GM23338 (cell line): Measurements from ENCODE around the gene LRRFIP2. TPM values are rescaled to one million over a fixed set of nuclear protein-coding genes. Genes with fewer than 3 reads are reported as not detected.

Experiments
- ATAC-seq: fragments of 200-7000 bp; cut with Tn5 transposase; 3 replicates; pipeline ENCODE4 v1.9.1; 2020
- DNase-seq: peaks from one replicate; pipeline ENCODE4 v3.0.0-alpha.2; 2015; ENCODE audit warnings: low spot score
- H2AFZ ChIP-seq: fragments of 200-600 bp; sonication (generic); 2 replicates; pipeline ENCODE4 v1.8.0; 2016; ENCODE audit warnings: antibody characterized with exemption, mild to moderate bottlenecking, moderate library complexity
- H3F3A ChIP-seq: fragments of 200-600 bp; sonication (generic); replicated peaks from 2 replicates; pipeline ENCODE4 v1.8.0; 2017; ENCODE audit warnings: antibody characterized with exemption, mixed run types, low read depth
- H3K27ac ChIP-seq: fragments of 200-600 bp; sonication (generic); 2 replicates; pipeline ENCODE4 v1.6.1; 2016; ENCODE audit warnings: low read depth
- H3K27me3 ChIP-seq: fragments of 200-600 bp; sonication (generic); 2 replicates; pipeline ENCODE4 v1.8.0; 2016; ENCODE audit warnings: mild to moderate bottlenecking, mixed run types, moderate library complexity; ENCODE audit not compliant: insufficient read depth
- H3K36me3 ChIP-seq: fragments of 200-600 bp; sonication (generic); 2 replicates; pipeline ENCODE4 v1.8.0; 2016; ENCODE audit warnings: mild to moderate bottlenecking; ENCODE audit not compliant: insufficient read depth
- H3K4me1 ChIP-seq: fragments of 200-600 bp; sonication (generic); 2 replicates; pipeline ENCODE4 v1.8.0; 2016; ENCODE audit warnings: mild to moderate bottlenecking, moderate library complexity; ENCODE audit not compliant: insufficient read depth
- H3K4me2 ChIP-seq: fragments of 200-600 bp; sonication (generic); 2 replicates; pipeline ENCODE4 v1.7.1; 2017; ENCODE audit warnings: mixed run types
- H3K4me3 ChIP-seq: fragments of 200-600 bp; sonication (generic); 2 replicates; pipeline ENCODE4 v1.6.1; 2016; ENCODE audit warnings: mixed run types
- H3K79me2 ChIP-seq: fragments of 200-600 bp; sonication (generic); replicated peaks from 2 replicates; pipeline ENCODE4 v1.8.0; 2017; ENCODE audit warnings: mild to moderate bottlenecking; ENCODE audit not compliant: insufficient read depth
- H3K9me2 ChIP-seq: fragments of 200-600 bp; sonication (generic); 2 replicates; pipeline ENCODE4 v1.8.0; 2017; ENCODE audit not compliant: insufficient read depth
- H4K20me1 ChIP-seq: fragments of 200-600 bp; sonication (generic); replicated peaks from 2 replicates; pipeline ENCODE4 v1.8.0; 2017; ENCODE audit warnings: mild to moderate bottlenecking; ENCODE audit not compliant: insufficient read depth
- H3K27ac Mint-ChIP-seq: 2 replicates; pipeline ENCODE4 v1.8.0; 2020; ENCODE audit warnings: inconsistent platforms, mild to moderate bottlenecking, moderate library complexity, mixed read lengths
- H3K27me3 Mint-ChIP-seq: 3 replicates; pipeline ENCODE4 v1.8.0; 2022; ENCODE audit warnings: low read depth, mild to moderate bottlenecking, moderate library complexity, mixed read lengths, inconsistent platforms; ENCODE audit not compliant: insufficient read depth, poor library complexity
- H3K36me3 Mint-ChIP-seq: 3 replicates; pipeline ENCODE4 v1.8.0; 2021; ENCODE audit warnings: low read depth, mild to moderate bottlenecking, inconsistent platforms, moderate library complexity, mixed read lengths
- H3K4me1 Mint-ChIP-seq: 3 replicates; pipeline ENCODE4 v1.8.0; 2020; ENCODE audit warnings: mild to moderate bottlenecking, inconsistent platforms, mixed read lengths
- H3K4me3 Mint-ChIP-seq: 3 replicates; pipeline ENCODE4 v1.8.0; 2021; ENCODE audit warnings: moderate library complexity, mild to moderate bottlenecking, inconsistent platforms, mixed read lengths
- H3K9me3 Mint-ChIP-seq: 3 replicates; pipeline ENCODE4 v1.8.0; 2020; ENCODE audit warnings: moderate library complexity, mild to moderate bottlenecking, inconsistent platforms, mixed read lengths
- CREB1 ChIP-seq: fragments of 250-450 bp; sonication (Bioruptor Pico); IDR thresholded peaks from 2 replicates; pipeline ENCODE4 v1.5.0; 2020; ENCODE audit warnings: low read depth, mild to moderate bottlenecking, moderate library complexity
- EZH2 ChIP-seq: fragments of 200-600 bp; sonication (generic); IDR thresholded peaks from one replicate; pipeline ENCODE4 v1.8.0; 2017; ENCODE audit warnings: antibody characterized with exemption, mild to moderate bottlenecking, low read depth; ENCODE audit not compliant: unreplicated experiment
- EZH2phosphoT487 ChIP-seq: fragments of 200-600 bp; sonication (generic); IDR thresholded peaks from one replicate; pipeline ENCODE4 v1.8.1; 2018; ENCODE audit warnings: antibody characterized with exemption; ENCODE audit not compliant: unreplicated experiment
- JUNB ChIP-seq: IDR thresholded peaks from one replicate; pipeline ENCODE4 v1.6.1; 2016; ENCODE audit warnings: antibody characterized with exemption; ENCODE audit not compliant: unreplicated experiment
- NANOG ChIP-seq: IDR thresholded peaks from 2 replicates; pipeline ENCODE4 v1.6.1; 2016; ENCODE audit warnings: antibody characterized with exemption, borderline replicate concordance
- POLR2AphosphoS5 ChIP-seq: IDR thresholded peaks from 2 replicates; pipeline ENCODE4 v1.6.1; 2016; ENCODE audit warnings: antibody characterized with exemption, low read depth
- STAT1 ChIP-seq: IDR thresholded peaks from one replicate; pipeline ENCODE4 v1.6.1; 2016; ENCODE audit warnings: antibody characterized with exemption; ENCODE audit not compliant: unreplicated experiment
- ZNF114 ChIP-seq: fragments of 250-450 bp; sonication (Bioruptor Pico); IDR thresholded peaks from 2 replicates; pipeline ENCODE4 v1.5.0; 2020; ENCODE audit warnings: mild to moderate bottlenecking, moderate library complexity
- ZNF331 ChIP-seq: fragments of 250-450 bp; sonication (Bioruptor Pico); IDR thresholded peaks from 2 replicates; pipeline ENCODE4 v1.5.0; 2020; ENCODE audit warnings: low read depth, mild to moderate bottlenecking, moderate library complexity
- polyA plus RNA-seq: library from polyadenylated mRNA; unstranded; fragments of >200 nt; fragmentation: Nextera tagmentation; extraction: Ambion mirVana; gene quantifications from 2 replicates; pipeline ENCODE4 v1.2.1, GENCODE V29; 2016
- total RNA-seq: library from RNA; depleted of rRNA; stranded (reverse); fragments of >200 nt; shearing (Covaris generic); gene quantifications from 2 replicates; pipeline ENCODE4 v1.2.3, GENCODE V29; 2014
- TF ChIP-seq, protein P1 (sequence below), 2 experiments: fragments of 200-600 bp in 1 of 2; sonication (generic) in 1 of 2; conservative IDR thresholded peaks; 2 replicates each; pipeline versions ENCODE4 v1.5.1 to v1.6.1; 2016 to 2017; ENCODE audit warnings: antibody characterized with exemption in 2 of 2, low read depth in 2 of 2, mild to moderate bottlenecking in 2 of 2, moderate library complexity in 1 of 2
- TF ChIP-seq, protein P2 (sequence below): IDR thresholded peaks from one replicate; pipeline ENCODE4 v1.6.1; 2018; ENCODE audit warnings: antibody characterized with exemption; ENCODE audit not compliant: unreplicated experiment
- TF ChIP-seq, protein P3 (sequence below): IDR thresholded peaks from 2 replicates; pipeline ENCODE4 v1.6.1; 2016; ENCODE audit warnings: antibody characterized with exemption
- TF ChIP-seq, protein P4 (sequence below): fragments of 250-450 bp; sonication (Bioruptor Pico); IDR thresholded peaks from 2 replicates; pipeline ENCODE4 v1.5.0; 2020; ENCODE audit warnings: mild to moderate bottlenecking, moderate library complexity

The LRRFIP2 gene
- total and polyA plus RNA-seq, 2 experiments from 2014 or later: 20.3 to 29.0 TPM

DNA sequence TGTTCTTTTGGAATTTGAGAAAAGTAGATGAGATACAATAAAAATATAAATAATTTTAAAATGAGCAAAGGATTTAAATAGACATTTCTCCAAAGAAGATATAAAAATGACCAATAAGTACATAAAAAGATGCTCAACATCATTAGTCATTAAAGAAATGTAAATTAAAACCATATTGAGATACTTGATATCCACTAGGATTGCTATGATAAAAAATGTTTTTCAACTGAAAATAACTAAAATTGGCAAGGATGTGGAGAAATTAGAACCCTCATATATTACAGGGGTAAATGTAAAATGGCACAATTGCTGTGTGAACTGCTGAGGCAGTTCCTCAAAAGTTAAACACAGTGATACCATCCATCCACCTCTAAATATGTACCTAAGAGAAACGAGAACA lies 38.8 kb downstream of the LRRFIP2 start:
- H3K9me2 ChIP-seq: no peaks in the 10 kb centered on the region
- H3K4me2 ChIP-seq: no peak overlapping the region
- Mint-ChIP-seq H3K27me3 (no peaks in the 10 kb centered on the region), H3K36me3 (no peaks in the 10 kb centered on the region), H3K4me1 (peaks cover 10% of the 10 kb centered on the region; the same call in 2 of the 3 replicates), H3K9me3 (no peaks in the 10 kb centered on the region), H3K27ac (no peak overlapping the region), H3K4me3 (no peak overlapping the region)
- no peak overlapping the region for H3K27ac ChIP-seq
- TF ChIP-seq, protein P1, sequence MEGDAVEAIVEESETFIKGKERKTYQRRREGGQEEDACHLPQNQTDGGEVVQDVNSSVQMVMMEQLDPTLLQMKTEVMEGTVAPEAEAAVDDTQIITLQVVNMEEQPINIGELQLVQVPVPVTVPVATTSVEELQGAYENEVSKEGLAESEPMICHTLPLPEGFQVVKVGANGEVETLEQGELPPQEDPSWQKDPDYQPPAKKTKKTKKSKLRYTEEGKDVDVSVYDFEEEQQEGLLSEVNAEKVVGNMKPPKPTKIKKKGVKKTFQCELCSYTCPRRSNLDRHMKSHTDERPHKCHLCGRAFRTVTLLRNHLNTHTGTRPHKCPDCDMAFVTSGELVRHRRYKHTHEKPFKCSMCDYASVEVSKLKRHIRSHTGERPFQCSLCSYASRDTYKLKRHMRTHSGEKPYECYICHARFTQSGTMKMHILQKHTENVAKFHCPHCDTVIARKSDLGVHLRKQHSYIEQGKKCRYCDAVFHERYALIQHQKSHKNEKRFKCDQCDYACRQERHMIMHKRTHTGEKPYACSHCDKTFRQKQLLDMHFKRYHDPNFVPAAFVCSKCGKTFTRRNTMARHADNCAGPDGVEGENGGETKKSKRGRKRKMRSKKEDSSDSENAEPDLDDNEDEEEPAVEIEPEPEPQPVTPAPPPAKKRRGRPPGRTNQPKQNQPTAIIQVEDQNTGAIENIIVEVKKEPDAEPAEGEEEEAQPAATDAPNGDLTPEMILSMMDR (conservative IDR thresholded peaks at IDR 0.05; ENCODE audit: low read depth in 2 of 2): no peak
- TF ChIP-seq, protein P2, sequence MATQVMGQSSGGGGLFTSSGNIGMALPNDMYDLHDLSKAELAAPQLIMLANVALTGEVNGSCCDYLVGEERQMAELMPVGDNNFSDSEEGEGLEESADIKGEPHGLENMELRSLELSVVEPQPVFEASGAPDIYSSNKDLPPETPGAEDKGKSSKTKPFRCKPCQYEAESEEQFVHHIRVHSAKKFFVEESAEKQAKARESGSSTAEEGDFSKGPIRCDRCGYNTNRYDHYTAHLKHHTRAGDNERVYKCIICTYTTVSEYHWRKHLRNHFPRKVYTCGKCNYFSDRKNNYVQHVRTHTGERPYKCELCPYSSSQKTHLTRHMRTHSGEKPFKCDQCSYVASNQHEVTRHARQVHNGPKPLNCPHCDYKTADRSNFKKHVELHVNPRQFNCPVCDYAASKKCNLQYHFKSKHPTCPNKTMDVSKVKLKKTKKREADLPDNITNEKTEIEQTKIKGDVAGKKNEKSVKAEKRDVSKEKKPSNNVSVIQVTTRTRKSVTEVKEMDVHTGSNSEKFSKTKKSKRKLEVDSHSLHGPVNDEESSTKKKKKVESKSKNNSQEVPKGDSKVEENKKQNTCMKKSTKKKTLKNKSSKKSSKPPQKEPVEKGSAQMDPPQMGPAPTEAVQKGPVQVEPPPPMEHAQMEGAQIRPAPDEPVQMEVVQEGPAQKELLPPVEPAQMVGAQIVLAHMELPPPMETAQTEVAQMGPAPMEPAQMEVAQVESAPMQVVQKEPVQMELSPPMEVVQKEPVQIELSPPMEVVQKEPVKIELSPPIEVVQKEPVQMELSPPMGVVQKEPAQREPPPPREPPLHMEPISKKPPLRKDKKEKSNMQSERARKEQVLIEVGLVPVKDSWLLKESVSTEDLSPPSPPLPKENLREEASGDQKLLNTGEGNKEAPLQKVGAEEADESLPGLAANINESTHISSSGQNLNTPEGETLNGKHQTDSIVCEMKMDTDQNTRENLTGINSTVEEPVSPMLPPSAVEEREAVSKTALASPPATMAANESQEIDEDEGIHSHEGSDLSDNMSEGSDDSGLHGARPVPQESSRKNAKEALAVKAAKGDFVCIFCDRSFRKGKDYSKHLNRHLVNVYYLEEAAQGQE: no peak
- TF ChIP-seq, protein P3, sequence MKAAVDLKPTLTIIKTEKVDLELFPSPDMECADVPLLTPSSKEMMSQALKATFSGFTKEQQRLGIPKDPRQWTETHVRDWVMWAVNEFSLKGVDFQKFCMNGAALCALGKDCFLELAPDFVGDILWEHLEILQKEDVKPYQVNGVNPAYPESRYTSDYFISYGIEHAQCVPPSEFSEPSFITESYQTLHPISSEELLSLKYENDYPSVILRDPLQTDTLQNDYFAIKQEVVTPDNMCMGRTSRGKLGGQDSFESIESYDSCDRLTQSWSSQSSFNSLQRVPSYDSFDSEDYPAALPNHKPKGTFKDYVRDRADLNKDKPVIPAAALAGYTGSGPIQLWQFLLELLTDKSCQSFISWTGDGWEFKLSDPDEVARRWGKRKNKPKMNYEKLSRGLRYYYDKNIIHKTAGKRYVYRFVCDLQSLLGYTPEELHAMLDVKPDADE: no peak
- TF ChIP-seq, protein P4, sequence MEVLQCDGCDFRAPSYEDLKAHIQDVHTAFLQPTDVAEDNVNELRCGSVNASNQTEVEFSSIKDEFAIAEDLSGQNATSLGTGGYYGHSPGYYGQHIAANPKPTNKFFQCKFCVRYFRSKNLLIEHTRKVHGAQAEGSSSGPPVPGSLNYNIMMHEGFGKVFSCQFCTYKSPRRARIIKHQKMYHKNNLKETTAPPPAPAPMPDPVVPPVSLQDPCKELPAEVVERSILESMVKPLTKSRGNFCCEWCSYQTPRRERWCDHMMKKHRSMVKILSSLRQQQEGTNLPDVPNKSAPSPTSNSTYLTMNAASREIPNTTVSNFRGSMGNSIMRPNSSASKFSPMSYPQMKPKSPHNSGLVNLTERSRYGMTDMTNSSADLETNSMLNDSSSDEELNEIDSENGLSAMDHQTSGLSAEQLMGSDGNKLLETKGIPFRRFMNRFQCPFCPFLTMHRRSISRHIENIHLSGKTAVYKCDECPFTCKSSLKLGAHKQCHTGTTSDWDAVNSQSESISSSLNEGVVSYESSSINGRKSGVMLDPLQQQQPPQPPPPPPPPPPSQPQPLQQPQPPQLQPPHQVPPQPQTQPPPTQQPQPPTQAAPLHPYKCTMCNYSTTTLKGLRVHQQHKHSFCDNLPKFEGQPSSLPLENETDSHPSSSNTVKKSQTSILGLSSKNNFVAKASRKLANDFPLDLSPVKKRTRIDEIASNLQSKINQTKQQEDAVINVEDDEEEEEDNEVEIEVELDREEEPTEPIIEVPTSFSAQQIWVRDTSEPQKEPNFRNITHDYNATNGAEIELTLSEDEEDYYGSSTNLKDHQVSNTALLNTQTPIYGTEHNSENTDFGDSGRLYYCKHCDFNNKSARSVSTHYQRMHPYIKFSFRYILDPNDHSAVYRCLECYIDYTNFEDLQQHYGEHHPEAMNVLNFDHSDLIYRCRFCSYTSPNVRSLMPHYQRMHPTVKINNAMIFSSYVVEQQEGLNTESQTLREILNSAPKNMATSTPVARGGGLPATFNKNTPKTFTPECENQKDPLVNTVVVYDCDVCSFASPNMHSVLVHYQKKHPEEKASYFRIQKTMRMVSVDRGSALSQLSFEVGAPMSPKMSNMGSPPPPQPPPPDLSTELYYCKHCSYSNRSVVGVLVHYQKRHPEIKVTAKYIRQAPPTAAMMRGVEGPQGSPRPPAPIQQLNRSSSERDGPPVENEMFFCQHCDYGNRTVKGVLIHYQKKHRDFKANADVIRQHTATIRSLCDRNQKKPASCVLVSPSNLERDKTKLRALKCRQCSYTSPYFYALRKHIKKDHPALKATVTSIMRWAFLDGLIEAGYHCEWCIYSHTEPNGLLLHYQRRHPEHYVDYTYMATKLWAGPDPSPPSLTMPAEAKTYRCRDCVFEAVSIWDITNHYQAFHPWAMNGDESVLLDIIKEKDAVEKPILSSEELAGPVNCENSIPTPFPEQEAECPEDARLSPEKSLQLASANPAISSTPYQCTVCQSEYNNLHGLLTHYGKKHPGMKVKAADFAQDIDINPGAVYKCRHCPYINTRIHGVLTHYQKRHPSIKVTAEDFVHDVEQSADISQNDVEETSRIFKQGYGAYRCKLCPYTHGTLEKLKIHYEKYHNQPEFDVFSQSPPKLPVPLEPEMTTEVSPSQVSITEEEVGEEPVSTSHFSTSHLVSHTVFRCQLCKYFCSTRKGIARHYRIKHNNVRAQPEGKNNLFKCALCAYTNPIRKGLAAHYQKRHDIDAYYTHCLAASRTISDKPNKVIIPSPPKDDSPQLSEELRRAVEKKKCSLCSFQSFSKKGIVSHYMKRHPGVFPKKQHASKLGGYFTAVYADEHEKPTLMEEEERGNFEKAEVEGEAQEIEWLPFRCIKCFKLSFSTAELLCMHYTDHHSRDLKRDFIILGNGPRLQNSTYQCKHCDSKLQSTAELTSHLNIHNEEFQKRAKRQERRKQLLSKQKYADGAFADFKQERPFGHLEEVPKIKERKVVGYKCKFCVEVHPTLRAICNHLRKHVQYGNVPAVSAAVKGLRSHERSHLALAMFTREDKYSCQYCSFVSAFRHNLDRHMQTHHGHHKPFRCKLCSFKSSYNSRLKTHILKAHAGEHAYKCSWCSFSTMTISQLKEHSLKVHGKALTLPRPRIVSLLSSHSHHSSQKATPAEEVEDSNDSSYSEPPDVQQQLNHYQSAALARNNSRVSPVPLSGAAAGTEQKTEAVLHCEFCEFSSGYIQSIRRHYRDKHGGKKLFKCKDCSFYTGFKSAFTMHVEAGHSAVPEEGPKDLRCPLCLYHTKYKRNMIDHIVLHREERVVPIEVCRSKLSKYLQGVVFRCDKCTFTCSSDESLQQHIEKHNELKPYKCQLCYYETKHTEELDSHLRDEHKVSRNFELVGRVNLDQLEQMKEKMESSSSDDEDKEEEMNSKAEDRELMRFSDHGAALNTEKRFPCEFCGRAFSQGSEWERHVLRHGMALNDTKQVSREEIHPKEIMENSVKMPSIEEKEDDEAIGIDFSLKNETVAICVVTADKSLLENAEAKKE (CRISPR knock-in tag): no peak
- no peak for TF ChIP-seq NANOG
- no peak for TF ChIP-seq EZH2phosphoT487
- no peak for TF ChIP-seq CREB1 (CRISPR knock-in tag)
- TF ChIP-seq STAT1: no peak
- TF ChIP-seq EZH2: no peak
- no peak for TF ChIP-seq ZNF331
- no peak for TF ChIP-seq ZNF114 (CRISPR knock-in tag)
- TF ChIP-seq POLR2AphosphoS5: no peak
- TF ChIP-seq JUNB: no peak
- H2AFZ ChIP-seq: no peak overlapping the region
- DNase-seq: no peak
- ATAC-seq: no peak
- no peaks in the 10 kb centered on the region; the same call in 1 of the 2 replicates for H4K20me1 ChIP-seq
- H3K27me3 ChIP-seq: no peaks in the 10 kb centered on the region
- H3F3A ChIP-seq: no peaks in the 10 kb centered on the region
- no peak overlapping the region for H3K4me3 ChIP-seq
- H3K79me2 ChIP-seq: peaks cover 16% of the 10 kb centered on the region
- no peaks in the 10 kb centered on the region for H3K36me3 ChIP-seq
- H3K4me1 ChIP-seq: peaks cover 10% of the 10 kb centered on the region; the same call in 1 of the 2 replicates
